WERI-Rb-1 (cell line): ENCODE data around the gene MOB2.

Experiments used
- DNase-seq: peaks from one replicate; pipeline ENCODE4 v3.0.0-alpha.2; 2020
- H3K27ac ChIP-seq: fragments of 250-450 bp; sonication (Bioruptor Pico); 2 replicates; pipeline ENCODE4 v1.5.1; 2020; ENCODE audit warnings: mild to moderate bottlenecking, moderate library complexity
- H3K27me3 ChIP-seq: fragments of 250-450 bp; sonication (Bioruptor Pico); 2 replicates; pipeline ENCODE4 v1.5.1; 2021; ENCODE audit warnings: mild to moderate bottlenecking, low read depth, moderate library complexity; ENCODE audit not compliant: insufficient read depth, severe bottlenecking
- H3K36me3 ChIP-seq: fragments of 250-450 bp; sonication (Bioruptor Pico); 2 replicates; pipeline ENCODE4 v1.5.1; 2020; ENCODE audit warnings: mild to moderate bottlenecking, moderate library complexity
- H3K4me3 ChIP-seq: 2 replicates; pipeline ENCODE4 v1.5.1; 2011; ENCODE audit warnings: low read depth, mild to moderate bottlenecking, control low read depth, low read length
- H3K9me3 ChIP-seq: fragments of 250-450 bp; sonication (Bioruptor Pico); 2 replicates; pipeline ENCODE4 v1.5.1; 2021; ENCODE audit warnings: mild to moderate bottlenecking, moderate library complexity; ENCODE audit not compliant: severe bottlenecking
- TF ChIP-seq, protein P1 (sequence below): IDR thresholded peaks from 2 replicates; pipeline ENCODE4 v1.5.1; 2011; ENCODE audit warnings: low read depth, mild to moderate bottlenecking, control low read depth, inconsistent platforms, low read length

The MOB2 gene

DNA sequence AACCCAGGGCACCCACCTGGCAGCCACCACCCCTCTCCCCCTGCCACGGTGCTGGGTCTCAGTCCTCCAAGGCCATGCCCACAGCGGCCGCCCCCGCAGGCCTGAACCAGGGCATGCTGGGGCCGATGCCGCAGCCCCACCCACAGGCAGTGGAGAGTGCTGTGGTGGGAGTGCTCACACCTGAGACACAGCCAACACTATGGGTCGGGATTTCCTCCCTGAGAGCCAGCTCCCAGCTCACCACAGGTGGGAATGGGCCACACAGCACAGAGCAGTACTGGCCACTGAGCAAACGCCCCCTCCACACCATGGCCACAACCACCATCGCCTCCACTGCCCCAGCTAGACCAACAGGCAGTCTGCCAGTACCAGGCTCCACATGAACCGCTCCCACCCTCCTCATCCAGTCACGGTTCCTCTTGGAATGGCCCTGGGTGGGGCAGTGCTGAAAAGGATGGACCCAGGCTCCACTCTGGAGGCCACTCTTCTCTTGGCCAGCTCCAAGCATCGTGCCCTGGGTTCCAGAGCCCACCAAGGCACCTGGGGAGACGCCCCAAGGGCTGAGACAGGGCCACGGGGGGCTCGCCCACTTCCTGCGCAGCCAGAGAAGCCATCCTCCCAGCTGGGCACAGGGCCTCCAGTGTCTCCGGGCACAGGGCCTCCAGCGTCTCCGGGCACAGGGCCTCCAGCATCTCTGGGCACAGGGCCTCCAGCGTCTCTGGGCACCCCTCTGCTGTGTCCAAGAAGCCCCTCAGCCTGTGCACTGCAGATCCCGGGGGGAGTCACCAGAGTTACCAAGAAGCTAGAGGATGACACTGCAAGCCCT lies 14.2 kb downstream of the MOB2 start:
- no peak overlapping the region for H3K27ac ChIP-seq
- no peaks in the 10 kb centered on the region for H3K9me3 ChIP-seq
- no peak for DNase-seq
- peaks cover 5% of the 10 kb centered on the region; the same call in 1 of the 2 replicates for H3K36me3 ChIP-seq
- no peaks in the 10 kb centered on the region for H3K27me3 ChIP-seq
- TF ChIP-seq, protein P1, sequence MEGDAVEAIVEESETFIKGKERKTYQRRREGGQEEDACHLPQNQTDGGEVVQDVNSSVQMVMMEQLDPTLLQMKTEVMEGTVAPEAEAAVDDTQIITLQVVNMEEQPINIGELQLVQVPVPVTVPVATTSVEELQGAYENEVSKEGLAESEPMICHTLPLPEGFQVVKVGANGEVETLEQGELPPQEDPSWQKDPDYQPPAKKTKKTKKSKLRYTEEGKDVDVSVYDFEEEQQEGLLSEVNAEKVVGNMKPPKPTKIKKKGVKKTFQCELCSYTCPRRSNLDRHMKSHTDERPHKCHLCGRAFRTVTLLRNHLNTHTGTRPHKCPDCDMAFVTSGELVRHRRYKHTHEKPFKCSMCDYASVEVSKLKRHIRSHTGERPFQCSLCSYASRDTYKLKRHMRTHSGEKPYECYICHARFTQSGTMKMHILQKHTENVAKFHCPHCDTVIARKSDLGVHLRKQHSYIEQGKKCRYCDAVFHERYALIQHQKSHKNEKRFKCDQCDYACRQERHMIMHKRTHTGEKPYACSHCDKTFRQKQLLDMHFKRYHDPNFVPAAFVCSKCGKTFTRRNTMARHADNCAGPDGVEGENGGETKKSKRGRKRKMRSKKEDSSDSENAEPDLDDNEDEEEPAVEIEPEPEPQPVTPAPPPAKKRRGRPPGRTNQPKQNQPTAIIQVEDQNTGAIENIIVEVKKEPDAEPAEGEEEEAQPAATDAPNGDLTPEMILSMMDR: no peak
- H3K4me3 ChIP-seq: no peak overlapping the region

- no peaks in the 10 kb centered on the region for H3K9me3 ChIP-seq
- H3K36me3 ChIP-seq: peaks cover 5% of the 10 kb centered on the region; the same call in 1 of the 2 replicates
- TF ChIP-seq, protein P1: no peak
- no peak for DNase-seq
- no peak overlapping the region for H3K4me3 ChIP-seq
- H3K27ac ChIP-seq: no peak overlapping the region
- no peaks in the 10 kb centered on the region for H3K27me3 ChIP-seq
Observed at GRCh38 chr11:1471736-1472135, 14.8 kb downstream of the MOB2 start.

DNA sequence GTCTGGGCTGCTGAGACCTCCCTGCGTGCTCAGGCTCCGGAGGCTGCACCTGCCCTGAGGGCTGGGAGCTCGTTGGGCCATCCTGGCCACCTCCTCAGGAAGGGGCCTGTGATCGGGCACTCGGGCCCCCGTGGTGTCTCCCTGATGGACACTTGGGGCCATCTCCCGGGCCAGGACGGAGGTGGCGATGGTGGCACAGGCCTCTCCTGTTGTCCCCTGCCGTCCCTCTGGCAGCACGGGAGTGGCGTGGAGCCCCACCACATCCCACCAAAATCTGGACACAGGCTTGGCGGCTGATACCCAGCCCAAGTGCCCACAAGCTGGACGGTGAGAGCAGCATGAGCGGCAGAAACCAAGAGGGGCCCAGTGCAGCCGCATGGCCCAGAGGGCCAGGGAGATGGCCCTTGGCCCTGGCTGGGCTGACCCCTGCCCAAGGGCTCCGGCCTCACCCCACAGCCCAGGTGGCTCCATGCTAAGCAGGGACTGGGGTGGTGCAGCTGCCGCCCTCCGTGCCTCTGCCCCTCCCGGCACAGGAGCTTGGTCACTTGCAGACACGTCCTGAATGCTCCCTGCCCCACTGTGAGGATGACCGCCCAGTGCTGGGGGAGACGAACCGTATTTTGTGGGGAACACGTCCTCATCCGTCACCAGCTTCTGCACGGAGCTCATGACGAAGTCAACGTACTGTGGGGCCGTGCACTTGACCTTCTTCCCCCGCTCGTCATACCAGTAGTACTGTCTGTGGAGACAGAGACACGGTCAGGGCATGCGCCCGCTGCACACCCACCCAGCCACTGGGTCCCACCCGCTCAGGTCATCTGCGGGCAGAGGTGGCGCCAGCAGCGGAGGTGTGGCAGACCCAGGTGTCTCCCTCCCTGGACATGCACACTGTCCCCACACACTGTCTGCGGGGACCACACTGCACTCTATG lies 15.6 kb downstream of the MOB2 start:
- TF ChIP-seq, protein P1: no peak
- Histone ChIP-seq H3K4me3 (no peak overlapping the region), H3K27me3 (no peaks in the 10 kb centered on the region), H3K36me3 (peaks cover 5% of the 10 kb centered on the region; the same call in 1 of the 2 replicates), H3K27ac (no peak overlapping the region), H3K9me3 (no peaks in the 10 kb centered on the region)
- DNase-seq: no peak

- Histone ChIP-seq H3K4me3 (no peak overlapping the region), H3K27me3 (no peaks in the 10 kb centered on the region), H3K36me3 (peaks cover 5% of the 10 kb centered on the region; the same call in 1 of the 2 replicates), H3K9me3 (no peaks in the 10 kb centered on the region), H3K27ac (no peak overlapping the region)
- no peak for DNase-seq
- TF ChIP-seq, protein P1: no peak
Observed at GRCh38 chr11:1469911-1470680, 16.5 kb downstream of the MOB2 start.

DNA sequence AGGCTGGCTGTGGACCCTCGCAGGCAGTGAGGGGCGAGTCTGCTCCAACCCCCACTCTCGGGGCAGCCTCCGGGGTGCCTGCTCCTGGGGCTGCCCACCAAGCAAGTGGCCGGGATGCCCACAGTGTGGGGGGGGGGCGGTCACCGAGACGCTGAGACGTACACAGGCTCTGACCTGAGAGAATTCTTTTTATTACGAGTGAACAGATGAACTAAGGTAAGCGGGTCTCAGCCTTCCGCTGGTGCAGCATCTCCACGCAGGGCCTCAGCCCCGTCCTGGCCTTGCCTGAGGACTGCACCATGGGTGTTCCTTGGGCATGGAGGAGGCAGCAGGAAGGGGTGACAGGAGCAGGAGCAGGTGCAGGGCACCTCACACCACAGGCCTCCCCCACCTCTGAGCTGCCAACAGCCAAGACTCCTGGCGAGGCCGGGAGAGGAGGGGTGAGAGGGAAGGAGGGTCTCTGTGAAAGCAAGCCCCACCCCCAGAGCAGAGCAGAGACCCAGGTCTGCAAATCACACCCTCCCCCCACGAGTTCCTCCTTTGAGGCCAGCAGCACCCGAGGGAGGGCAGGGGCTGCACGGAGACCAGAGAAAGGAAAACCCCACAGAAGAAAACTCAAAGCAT lies 17.2 kb downstream of the MOB2 start:
- Histone ChIP-seq H3K9me3 (no peaks in the 10 kb centered on the region), H3K36me3 (peaks cover 5% of the 10 kb centered on the region; the same call in 1 of the 2 replicates), H3K4me3 (no peak overlapping the region), H3K27ac (no peak overlapping the region), H3K27me3 (no peaks in the 10 kb centered on the region)
- DNase-seq: no peak
- TF ChIP-seq, protein P1: no peak
